Muscle layer of duodenum (tissue), 2 donors: Measurements from ENCODE around the gene FOXC2.

Experiments
- H3K27ac ChIP-seq: one replicate; pipeline ENCODE4 v1.7.0; 2013; ENCODE audit warnings: mild to moderate bottlenecking, low read length
- H3K27me3 ChIP-seq: one replicate; pipeline ENCODE4 v1.7.0; 2013; ENCODE audit warnings: low read depth, mild to moderate bottlenecking, control low read depth, low read length
- H3K36me3 ChIP-seq, 2 donors: one replicate each; pipeline ENCODE4 v1.7.0; 2013; ENCODE audit warnings: low read length in 2 of 2, control low read depth in 1 of 2, mild to moderate bottlenecking in 1 of 2; ENCODE audit not compliant: insufficient read depth in 2 of 2, control insufficient read depth in 1 of 2
- H3K4me1 ChIP-seq, 2 donors: one replicate each; pipeline ENCODE4 v1.7.0; 2013; ENCODE audit warnings: low read length in 2 of 2, mild to moderate bottlenecking in 2 of 2, control low read depth in 1 of 2, moderate library complexity in 1 of 2; ENCODE audit not compliant: insufficient read depth in 2 of 2, control insufficient read depth in 1 of 2
- H3K4me3 ChIP-seq, 2 donors: one replicate each; pipeline ENCODE4 v1.7.0; 2013; ENCODE audit warnings: low read length in 2 of 2, low read depth in 1 of 2, mild to moderate bottlenecking in 1 of 2
- H3K9me3 ChIP-seq, 2 donors: one replicate each; pipeline ENCODE4 v1.7.0; 2013; ENCODE audit warnings: low read length in 2 of 2, control low read depth in 1 of 2, mild to moderate bottlenecking in 1 of 2; ENCODE audit not compliant: control insufficient read depth in 1 of 2
- donor health status: healthy.

FOXC2 gene

DNA sequence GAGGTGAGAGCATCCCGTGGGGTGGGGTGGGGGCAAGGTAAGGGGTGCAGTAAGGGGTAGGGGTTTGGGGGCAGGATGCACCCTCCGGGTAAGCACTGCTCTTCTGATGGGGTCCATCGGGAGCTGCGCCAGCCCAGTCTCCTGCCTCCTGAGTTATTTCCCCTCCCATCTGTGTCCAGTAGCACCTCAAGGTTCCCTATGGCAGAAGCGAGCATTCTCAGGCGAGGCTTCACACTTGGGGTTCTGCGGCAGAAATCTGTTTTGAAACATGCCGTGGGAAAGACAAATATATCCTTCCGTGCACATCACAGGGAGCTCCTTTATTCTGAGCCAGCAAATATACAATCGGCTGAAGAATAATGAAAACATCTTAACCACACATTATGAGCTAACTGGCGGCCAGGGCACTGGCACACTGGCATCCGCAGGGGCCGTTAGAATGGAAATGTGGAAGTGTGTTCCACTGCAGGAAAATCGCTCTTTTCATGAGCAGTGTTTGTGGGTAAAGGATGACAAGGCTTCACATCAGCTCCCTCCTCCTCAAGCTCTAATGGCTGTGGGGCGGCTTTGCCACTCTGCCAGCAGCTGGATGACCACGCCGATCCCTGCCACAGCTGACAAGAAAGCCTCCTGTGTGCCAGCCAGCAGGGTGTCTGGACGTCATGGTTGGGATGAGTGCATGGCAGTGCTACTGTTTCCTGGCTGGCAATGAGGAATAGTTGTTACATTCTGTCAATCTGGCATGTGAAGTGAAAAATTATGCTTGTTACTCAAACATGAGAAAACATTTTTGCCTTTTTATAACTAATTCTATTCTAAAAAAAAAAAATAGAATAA is 31.6 kb upstream of the FOXC2 start:
- H3K9me3 ChIP-seq = no peaks in the 10 kb centered on the region
- no peaks in the 10 kb centered on the region for H3K27me3 ChIP-seq
- H3K27ac ChIP-seq = no peak overlapping the region
- peaks cover 23 to 41% of the 10 kb centered on the region in 2 donors for H3K36me3 ChIP-seq
- no peak overlapping the region for H3K4me3 ChIP-seq
- H3K4me1 ChIP-seq = peaks cover 0 to 6% of the 10 kb centered on the region in 2 donors

DNA sequence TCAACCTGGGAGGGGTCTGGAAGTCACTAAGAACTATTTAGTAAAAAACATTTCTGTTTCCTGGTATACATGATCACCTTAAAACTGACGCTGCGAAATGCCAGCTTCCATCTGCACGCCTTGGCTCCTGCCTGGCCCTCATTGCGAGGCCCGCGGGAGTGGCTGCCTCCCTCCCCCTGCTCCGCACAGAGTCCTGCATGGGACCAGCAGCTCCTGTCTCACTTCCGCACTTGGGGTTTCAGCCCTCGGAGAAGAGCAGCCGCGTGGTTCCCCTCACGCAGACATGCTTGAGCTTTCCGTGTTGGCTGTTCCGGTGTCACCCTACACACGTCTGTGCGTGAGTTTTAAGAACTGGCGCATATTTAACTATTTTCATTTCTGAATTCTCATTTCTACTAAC is 30.0 kb upstream of the FOXC2 start:
- Histone ChIP-seq H3K27me3 (no peaks in the 10 kb centered on the region), H3K9me3 (no peaks in the 10 kb centered on the region), H3K36me3 (peaks cover 38 to 55% of the 10 kb centered on the region in 2 donors), H3K27ac (no peak overlapping the region), H3K4me3 (no peak overlapping the region), H3K4me1 (peaks cover 0 to under 1% of the 10 kb centered on the region in 2 donors)

DNA sequence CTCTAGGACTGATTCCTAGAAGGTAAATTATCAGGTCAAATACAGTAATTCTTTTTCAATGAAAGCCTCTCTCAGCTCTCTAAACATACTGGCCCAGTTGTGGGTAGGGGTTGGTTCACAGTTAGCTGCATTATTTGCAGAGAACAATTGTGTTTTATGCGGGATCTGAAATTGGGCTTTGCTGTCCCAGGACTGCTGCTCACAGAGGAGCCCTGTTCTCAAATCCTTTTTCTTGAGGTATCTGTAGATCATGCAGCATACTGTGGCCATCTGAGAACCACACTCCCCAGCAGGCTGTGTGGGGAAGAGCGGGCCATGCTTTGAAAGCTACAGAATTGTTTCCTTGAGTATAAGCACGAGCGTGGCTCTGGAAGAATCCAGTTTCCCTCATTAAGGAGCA is 29.1 kb upstream of the FOXC2 start:
- H3K9me3 ChIP-seq = no peaks in the 10 kb centered on the region
- H3K4me3 ChIP-seq = no peak overlapping the region
- H3K36me3 ChIP-seq = peaks cover 47 to 62% of the 10 kb centered on the region in 2 donors
- no peak overlapping the region for H3K27ac ChIP-seq
- H3K4me1 ChIP-seq = no peaks in the 10 kb centered on the region
- no peaks in the 10 kb centered on the region for H3K27me3 ChIP-seq

- Histone ChIP-seq H3K4me1 (no peaks in the 10 kb centered on the region), H3K27ac (no peak overlapping the region), H3K36me3 (peaks cover 50 to 70% of the 10 kb centered on the region in 2 donors), H3K9me3 (no peaks in the 10 kb centered on the region), H3K4me3 (no peak overlapping the region), H3K27me3 (no peaks in the 10 kb centered on the region)
Observed at GRCh38 chr16:86538196-86538780, 28.3 kb upstream of the FOXC2 start.

GRCh38 chr16:86540894-86541293 is 25.7 kb upstream of the FOXC2 start:
- H3K4me1 ChIP-seq = no peaks in the 10 kb centered on the region
- H3K27ac ChIP-seq = no peak overlapping the region
- H3K9me3 ChIP-seq = no peaks in the 10 kb centered on the region
- H3K36me3 ChIP-seq = peaks cover 50 to 87% of the 10 kb centered on the region in 2 donors
- no peaks in the 10 kb centered on the region for H3K27me3 ChIP-seq
- H3K4me3 ChIP-seq = no peak overlapping the region

GRCh38 chr16:86541560-86541959 is 25.1 kb upstream of the FOXC2 start:
- Histone ChIP-seq H3K4me1 (no peaks in the 10 kb centered on the region), H3K9me3 (no peaks in the 10 kb centered on the region), H3K4me3 (no peak overlapping the region), H3K27me3 (no peaks in the 10 kb centered on the region), H3K27ac (no peak overlapping the region), H3K36me3 (peaks cover 50 to 87% of the 10 kb centered on the region in 2 donors)

- peaks cover 53 to 87% of the 10 kb centered on the region in 2 donors for H3K36me3 ChIP-seq
- no peaks in the 10 kb centered on the region for H3K9me3 ChIP-seq
- H3K27me3 ChIP-seq = no peaks in the 10 kb centered on the region
- H3K4me3 ChIP-seq = no peak overlapping the region
- no peak overlapping the region for H3K27ac ChIP-seq
- H3K4me1 ChIP-seq = no peaks in the 10 kb centered on the region
Observed at GRCh38 chr16:86542756-86543750, 23.6 kb upstream of the FOXC2 start.

DNA sequence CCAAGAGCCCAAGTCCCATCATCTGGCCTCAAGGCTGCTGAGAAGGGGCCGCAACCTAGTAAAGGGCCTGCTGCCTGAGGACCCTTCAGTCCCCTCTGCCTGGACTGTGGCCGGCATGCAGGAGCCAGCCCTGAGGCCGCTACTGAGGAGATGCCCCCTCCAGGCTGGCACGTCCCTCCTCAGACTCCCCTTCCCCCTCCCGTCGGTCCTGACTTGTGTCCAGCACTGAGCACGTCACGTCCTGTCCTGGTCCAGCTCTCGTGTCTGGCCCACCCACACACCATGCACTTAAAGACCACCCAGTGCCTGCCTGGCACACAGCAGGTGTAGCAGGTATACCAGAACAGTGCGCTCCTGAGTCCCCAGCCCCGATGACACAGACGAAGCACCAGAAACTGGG is 21.1 kb upstream of the FOXC2 start:
- Histone ChIP-seq H3K27me3 (no peaks in the 10 kb centered on the region), H3K27ac (no peak overlapping the region), H3K4me3 (no peak overlapping the region), H3K4me1 (no peaks in the 10 kb centered on the region), H3K36me3 (peaks cover 38 to 83% of the 10 kb centered on the region in 2 donors), H3K9me3 (no peaks in the 10 kb centered on the region)

GRCh38 chr16:86545954-86546637 is 20.5 kb upstream of the FOXC2 start:
- Histone ChIP-seq H3K36me3 (peaks cover 33 to 77% of the 10 kb centered on the region in 2 donors), H3K27ac (no peak overlapping the region), H3K4me3 (no peak overlapping the region)

DNA sequence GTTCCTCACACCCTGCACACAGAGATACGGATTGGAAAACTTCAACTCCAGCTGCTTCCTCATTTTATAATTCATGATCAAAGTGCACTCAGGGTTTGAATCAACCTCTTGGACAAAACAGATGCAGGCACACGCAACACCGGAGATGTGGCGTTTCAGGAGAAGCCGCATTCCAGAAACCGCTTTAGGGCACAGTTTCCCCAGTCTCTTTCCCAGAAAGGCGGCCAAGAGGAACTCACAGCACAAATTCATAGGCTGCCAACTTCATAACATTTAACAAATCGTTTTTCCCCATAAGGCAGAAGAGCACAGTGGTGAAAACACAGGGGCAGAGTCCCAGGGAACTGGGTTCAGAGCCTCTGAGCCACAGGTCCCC is 20.0 kb upstream of the FOXC2 start:
- Histone ChIP-seq H3K9me3 (no peaks in the 10 kb centered on the region), H3K4me3 (no peak overlapping the region), H3K27me3 (no peaks in the 10 kb centered on the region), H3K36me3 (peaks cover 33 to 76% of the 10 kb centered on the region in 2 donors), H3K27ac (no peak overlapping the region), H3K4me1 (no peaks in the 10 kb centered on the region)

More at GRCh38 chr16:86545954-86546637, 20.5 kb upstream of the FOXC2 start:
- Histone ChIP-seq H3K9me3 (no peaks in the 10 kb centered on the region), H3K27me3 (no peaks in the 10 kb centered on the region), H3K4me1 (no peaks in the 10 kb centered on the region)
